Measurements from ENCODE around the gene SUSD5.
"Not testable (repeated sequence)": the region's sequence is repeated elsewhere in the genome, so short reads cannot be mapped to it uniquely, and the experiment has no call there.

The SUSD5 gene

DNA sequence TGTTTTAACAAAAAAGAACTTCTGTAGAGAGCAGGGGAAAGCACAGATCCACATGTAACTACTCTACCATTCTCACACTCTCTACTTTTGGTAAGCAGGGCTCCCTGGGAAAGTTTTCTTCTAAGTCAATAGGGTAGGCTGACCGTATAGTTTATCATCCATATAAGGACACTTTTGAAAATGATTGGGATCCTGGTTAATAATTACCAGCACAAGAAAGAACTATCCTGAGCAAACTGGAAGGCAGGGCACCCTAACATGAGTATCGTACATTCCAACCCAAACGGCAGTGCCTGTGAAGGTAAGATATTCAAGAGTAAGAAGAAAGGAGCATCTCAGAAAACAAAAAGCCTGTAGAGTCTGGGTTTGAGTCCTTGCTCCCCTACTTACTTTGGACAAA lies 22.1 kb downstream of the SUSD5 start:
- in situ Hi-C loops (cut with HindIII; ENCODE audit: low sequenced_read_pairs): no loop called here

DNA sequence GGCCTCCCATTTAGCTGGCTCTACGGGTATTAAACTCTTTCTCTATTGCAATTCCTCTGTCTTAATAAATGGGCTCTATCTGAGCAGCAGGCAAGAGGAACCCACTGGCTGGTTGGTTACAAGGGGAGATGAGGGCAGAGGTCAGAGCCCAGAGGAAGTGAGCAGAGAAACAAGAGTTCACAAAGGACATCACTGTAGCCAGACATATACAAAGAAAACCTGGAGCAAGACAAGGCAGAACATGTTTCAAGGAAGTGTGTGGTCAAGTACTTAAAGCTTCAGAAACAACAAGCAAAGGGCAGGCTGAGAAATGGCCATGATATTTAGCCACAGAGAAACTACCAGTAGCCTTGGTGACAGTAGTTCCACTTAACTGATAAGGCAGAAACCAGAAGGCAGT lies 24.3 kb downstream of the SUSD5 start:
- in situ Hi-C loops (cut with HindIII; ENCODE audit: low sequenced_read_pairs): no loop called here

DNA sequence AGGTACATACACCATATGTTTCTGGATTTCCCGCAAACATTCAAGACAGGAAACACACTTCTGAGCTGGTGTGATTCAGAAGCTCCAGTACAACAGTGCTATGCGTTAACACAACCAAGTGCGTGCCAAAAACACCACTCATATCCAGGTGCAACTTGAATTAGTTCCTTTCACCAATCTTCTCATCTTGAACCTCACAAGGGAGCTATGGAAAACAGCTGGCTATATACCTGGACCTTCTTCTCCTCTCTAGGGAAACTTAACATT lies 31.3 kb downstream of the SUSD5 start:
- in situ Hi-C loops (cut with HindIII; ENCODE audit: low sequenced_read_pairs): no loop called here

DNA sequence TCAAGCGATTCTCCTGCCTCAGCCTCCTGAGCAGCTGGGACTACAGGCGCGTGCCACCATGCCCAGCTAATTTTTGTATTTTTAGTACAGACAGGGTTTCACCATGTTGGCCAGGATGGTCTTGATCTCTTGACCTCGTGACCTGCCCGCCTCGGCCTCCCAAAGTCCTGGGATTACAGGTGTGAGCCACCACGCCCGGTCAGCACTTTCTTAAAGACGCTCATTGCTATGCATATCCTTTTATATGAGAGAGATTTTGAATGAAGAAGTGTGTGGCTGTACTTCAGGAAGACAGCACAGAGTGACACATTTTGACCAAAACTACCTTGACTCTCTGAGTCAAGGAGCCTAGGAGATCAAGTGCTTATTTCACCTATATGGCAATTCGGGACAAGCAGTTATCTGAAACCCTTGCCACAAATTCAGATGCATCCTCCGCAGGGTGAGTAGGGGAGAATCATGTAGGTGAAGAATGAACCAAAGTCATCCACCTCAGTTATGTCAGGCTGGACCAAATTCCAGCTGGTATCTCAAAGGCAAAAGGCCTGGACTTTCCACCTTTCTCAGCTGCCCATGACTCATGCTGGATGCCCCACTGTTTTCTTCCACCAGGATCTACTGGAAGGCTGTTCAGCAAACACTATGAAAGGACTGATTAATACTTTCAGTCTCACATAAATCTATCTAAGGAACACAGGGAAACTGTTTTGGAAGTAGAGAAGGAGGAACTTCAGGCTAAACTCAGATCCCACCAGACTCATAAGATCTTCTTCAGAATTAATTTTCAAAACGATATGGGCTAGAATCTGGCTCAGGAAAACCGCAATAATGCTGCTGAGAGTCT lies 31.9 kb downstream of the SUSD5 start:
- in situ Hi-C loops (cut with HindIII; ENCODE audit: low sequenced_read_pairs): no loop called here

DNA sequence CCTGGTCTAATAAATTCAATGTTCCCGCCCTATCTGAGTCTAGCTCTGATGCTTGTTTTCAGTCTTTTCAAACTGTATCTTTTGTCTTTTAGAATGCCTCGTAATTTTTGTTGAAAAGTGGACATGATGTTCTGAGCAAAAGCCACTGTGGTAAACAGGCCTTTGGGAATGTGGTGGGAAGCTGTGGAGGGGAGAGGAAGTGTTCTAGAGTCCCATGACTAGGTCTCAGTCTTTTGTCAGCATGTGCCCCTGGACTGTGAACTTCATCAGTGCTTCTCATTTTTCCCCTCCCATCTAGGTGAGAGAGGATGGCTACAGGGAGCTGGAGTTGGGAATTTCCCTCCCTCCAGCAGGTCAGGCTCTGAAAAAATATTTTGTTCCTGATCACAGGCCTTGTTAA lies 33.7 kb downstream of the SUSD5 start:
- in situ Hi-C loops (cut with HindIII; ENCODE audit: low sequenced_read_pairs): no loop called here

DNA sequence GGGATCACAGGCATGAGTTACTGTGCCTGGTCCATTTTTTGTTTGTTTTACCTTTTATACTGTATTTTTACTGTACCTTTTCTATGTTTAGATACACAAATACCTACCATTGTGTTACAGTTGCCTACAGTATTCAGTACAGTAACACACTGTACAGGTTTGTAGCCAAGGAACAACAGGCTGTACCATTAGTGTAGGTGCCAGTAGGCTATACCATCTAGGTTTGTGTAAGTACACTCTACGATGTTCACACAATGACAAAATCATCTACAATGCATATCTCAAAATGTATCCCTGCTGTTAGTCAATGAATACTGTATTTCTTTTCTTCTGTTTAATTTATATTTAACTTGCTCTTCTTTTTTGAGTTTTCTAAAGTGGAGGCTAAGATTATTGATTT lies 37.0 kb downstream of the SUSD5 start:
- in situ Hi-C loops (cut with HindIII; ENCODE audit: low sequenced_read_pairs): not testable (repeated sequence)

DNA sequence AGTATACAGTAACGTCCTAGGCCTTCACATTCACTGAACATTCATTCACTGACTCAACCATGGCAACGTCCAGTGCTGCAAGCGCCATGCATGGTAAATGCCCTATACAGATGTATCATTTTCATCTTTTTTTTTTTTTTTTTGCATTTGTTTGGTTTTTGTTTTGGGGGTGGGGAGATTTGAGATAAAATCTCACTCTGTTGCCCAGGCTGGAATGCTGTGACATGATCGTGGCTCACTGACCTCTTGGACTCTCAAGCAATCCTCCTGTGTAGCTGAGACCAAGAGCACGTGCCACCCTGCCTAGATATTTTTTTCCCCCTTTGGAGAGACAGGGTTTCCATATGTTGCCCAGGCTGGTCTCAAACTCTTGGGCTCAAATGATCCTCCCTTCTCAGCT lies 37.4 kb downstream of the SUSD5 start:
- in situ Hi-C loops (cut with HindIII; ENCODE audit: low sequenced_read_pairs): no loop called here

DNA sequence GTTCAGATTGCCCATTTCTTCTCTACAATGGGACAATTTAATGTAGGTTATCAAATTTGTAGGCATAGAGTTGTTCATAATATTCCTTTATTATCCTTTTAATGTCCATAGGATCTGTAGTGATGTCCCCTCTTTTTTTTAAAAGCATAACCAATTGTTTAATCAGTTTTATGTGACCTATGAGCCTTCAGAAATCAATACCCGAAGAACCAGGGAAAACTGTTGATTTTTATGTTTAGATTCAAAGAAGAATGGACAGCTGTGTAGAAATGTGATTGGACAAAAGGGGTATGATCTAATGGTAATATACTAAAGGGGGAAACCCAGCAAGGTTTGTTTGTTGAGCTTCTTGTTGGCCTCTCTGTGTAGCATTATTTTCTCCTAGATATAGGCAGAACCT lies 39.5 kb downstream of the SUSD5 start:
- in situ Hi-C loops (cut with HindIII; ENCODE audit: low sequenced_read_pairs): no loop called here

DNA sequence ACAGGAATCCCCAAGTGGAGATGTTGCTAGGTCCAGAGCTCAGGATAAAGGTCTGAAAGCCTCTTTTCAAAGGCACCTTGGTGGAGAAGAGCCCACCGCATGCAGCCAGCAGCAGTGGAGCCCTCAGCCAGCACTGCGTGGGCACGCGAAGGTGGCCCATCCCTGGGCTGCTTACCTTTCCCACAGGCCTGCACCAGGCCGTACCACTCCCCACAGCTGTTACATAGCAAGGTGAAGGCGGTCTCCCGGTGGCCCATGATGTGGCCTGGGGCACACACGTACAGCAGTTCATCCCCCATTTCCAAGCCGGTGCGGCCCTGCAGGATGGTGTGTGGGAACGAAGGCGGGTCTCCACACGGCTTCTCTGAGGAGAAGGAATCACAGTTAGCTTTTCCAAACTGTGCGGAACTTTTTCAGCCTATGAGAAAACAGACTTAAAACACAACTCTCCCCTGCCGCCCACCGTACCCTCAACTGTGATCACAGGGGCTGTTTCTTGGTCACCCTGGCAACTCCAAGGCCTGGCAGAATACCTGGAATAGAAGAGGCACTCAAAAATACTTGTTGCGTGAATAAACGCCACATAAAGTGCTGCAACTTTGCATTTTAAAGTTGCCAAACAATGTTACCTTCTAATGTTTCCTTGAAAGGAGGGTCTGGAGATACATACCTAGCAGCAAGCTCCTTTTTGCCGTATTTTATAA lies 43.7 kb downstream of the SUSD5 start:
- in situ Hi-C loops (cut with HindIII; ENCODE audit: low sequenced_read_pairs): loop anchor here (25.0 kb wide), 1 partner anchor 612 kb away; the partner anchor contains the start of gene PDCD6IP

DNA sequence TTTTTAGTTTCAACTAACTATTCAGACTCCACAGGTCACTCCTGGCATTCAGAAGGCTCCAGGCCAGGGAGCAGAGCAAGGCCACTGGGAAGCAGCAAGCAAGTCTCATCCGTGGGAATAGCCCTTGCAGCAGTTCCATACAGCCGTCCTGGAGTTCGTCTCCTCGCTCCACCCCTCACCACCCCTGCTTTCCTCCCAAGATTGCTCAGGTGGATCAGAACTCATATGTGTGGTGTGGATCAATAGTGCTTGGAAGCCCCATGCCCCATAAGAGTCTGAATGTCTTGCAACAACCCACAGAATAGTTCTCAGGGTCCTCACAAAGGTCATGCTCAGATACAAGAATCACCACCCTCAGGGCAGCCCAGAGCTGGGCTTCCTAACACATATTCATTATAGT lies 44.5 kb downstream of the SUSD5 start:
- in situ Hi-C loops (cut with HindIII; ENCODE audit: low sequenced_read_pairs): loop anchor here (25.0 kb wide), 1 partner anchor 613 kb away; the partner anchor contains the start of gene PDCD6IP

DNA sequence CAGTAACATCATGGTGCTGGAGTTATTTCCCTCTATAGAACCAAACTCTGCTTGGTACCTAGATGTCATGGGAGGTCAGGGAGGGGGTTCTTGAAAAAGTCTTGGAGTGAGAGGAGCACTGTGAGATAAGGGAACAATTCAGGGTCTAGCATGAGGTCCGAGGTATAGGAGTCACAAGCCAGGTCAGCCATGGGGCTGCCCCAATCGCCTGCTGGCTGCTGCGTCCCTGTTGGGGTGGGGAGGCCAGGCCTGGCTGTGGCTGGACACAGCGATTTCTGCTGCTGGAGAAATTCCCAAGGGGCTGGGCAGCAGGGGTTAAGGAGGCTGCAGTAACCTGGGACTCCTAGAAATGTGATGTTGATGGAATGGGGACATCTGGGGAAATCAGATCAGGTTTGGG lies 44.9 kb downstream of the SUSD5 start:
- in situ Hi-C loops (cut with HindIII; ENCODE audit: low sequenced_read_pairs): loop anchor here (25.0 kb wide), 1 partner anchor 614 kb away; the partner anchor contains the start of gene PDCD6IP

DNA sequence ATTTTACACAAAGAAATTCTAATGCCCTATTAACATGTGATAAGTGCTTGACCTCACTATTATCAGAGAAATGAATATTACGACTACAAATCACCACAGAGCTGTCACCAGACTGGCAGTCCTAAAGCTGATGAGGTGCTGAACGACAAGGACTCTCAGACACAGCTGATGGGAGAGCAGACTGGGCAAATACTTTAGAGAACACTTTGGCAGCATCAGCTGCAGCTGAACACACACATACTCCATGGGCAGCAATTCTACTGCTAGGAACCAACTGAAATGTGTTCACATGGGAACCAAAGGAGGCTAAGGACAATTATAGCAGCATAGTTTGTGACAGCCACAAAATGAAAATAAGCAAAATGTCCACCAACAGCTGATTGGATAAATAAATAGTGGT lies 45.5 kb downstream of the SUSD5 start:
- in situ Hi-C loops (cut with HindIII; ENCODE audit: low sequenced_read_pairs): loop anchor here (25.0 kb wide), 1 partner anchor 614 kb away; the partner anchor contains the start of gene PDCD6IP

DNA sequence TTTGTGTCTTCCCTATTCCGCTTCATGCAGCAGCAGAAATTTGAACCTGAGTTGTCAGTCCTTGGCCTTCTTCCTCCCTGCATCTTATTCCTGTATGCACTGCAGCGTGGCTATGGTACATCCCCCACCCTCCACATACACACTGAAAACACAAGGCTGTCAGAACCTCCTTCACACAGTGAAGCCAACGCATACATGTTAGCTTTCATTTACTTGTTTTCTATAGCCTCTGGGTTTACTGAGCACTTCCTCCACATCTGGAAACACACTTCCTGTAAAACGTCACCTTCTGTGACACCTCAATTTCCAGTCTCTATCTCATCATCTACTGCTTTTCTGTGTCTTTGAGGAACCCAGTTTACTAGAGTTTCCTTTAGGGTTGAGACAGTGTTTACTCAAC lies 47.0 kb downstream of the SUSD5 start:
- in situ Hi-C loops (cut with HindIII; ENCODE audit: low sequenced_read_pairs): loop anchor here (25.0 kb wide), 1 partner anchor 616 kb away; the partner anchor contains the start of gene PDCD6IP

DNA sequence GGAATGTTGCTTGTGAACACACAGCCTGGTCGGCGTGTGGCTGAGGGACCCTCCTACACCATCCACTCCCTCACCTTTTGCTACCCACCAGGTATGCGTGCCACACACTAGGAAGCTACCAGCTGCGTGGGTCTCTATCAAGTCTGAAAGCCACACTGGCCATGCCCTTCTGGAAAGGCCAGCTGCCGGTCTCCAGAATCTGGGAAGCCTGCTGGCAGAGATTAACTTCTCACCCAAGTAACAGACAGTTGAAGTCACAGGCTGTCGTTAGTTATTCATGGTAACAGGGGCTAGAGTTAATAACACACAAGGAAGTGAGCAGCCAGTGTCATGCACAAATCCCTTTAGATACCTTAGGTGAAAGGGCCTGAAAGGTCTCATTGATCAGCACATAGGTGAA lies 48.1 kb downstream of the SUSD5 start:
- in situ Hi-C loops (cut with HindIII; ENCODE audit: low sequenced_read_pairs): loop anchor here (25.0 kb wide), 1 partner anchor 617 kb away; the partner anchor contains the start of gene PDCD6IP

DNA sequence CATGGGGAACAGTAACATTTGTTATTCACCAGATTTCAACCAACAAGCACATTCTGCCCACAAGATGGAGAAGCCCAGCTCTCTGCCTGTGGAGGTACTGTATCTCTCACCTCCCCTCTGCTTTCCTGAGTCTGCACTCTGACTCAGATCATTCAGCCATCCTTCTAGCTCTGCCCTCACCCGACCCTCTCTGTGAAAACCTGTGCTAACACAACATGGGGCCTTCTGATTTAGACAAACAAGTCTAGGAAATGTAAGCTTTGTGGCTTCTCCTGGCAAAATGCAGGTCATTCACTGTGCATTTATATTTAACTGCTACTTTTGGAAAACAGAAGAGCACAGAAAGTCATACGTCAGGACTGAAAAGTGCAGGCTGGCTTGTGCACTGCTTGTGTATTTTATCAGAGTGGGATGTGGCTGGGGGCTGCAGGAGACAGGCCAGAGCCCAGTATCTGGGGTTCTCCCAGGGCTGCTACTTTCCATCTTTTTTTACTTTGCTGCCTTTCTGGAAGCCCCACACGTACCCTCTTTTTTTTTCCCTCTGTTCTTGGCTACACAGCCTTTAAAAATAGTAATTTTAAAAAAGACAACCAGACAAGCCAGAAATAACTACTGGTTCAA lies 50.8 kb downstream of the SUSD5 start:
- in situ Hi-C loops (cut with HindIII; ENCODE audit: low sequenced_read_pairs): loop anchor here (25.0 kb wide), 1 partner anchor 619 kb away; the partner anchor contains the start of gene PDCD6IP

DNA sequence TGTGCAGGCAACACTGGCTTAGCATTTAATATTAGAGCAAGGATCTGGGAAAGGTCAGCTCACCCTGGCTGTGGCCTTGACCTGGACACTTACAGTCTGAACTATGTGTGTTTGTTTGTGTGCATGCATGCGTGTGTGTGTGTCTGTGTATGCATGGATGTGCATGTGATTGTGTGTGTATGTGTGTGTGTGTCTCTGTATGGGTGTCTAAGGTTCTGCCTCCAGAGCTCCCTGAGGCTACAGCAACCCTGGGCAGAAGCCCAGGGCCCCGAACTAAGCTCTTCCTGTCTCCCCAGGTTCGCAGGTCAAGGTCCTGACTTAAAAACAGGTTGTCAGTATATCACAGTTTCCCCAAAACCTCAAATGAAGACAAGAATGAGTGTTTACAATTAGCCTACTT lies 51.3 kb downstream of the SUSD5 start:
- in situ Hi-C loops (cut with HindIII; ENCODE audit: low sequenced_read_pairs): loop anchor here (25.0 kb wide), 1 partner anchor 620 kb away; the partner anchor contains the start of gene PDCD6IP

DNA sequence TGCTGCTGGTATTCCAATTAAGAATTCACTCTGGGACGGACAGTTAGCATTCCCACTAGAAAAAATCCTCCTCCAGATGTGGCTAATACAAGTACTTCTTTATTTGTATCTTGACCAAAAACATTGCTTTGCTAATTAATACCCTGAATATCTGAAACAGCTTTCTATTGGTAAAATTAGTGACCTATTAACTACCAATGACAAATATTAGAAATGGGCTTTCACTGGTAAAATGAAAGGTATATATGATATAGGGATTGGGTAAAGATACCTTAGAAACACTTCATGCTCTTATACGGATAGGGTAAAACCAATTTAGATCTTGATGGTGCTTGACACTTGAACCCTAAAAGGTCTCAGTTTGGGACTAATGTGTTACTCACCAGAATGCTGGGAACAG lies 52.5 kb downstream of the SUSD5 start:
- in situ Hi-C loops (cut with HindIII; ENCODE audit: low sequenced_read_pairs): loop anchor here (25.0 kb wide), 1 partner anchor 621 kb away; the partner anchor contains the start of gene PDCD6IP

DNA sequence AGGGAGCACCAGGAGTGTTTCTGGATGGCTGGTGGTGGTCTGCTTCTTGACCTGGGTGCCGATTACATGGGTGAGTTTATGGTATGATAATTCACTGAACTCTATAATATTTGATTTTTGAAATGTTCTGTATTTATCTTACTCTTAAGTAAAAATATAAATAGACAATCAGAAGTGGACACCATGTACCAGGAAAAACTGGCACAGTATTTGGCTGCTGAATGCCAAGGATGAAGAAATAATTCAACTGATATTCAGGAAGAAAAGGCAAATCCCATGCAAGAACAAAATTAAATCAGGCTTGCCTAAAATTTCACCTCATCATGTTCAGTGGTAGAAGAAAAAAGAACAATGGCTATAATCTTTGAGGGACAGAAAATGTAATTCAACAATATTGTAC lies 53.2 kb downstream of the SUSD5 start:
- in situ Hi-C loops (cut with HindIII; ENCODE audit: low sequenced_read_pairs): loop anchor here (25.0 kb wide), 1 partner anchor 622 kb away; the partner anchor contains the start of gene PDCD6IP

DNA sequence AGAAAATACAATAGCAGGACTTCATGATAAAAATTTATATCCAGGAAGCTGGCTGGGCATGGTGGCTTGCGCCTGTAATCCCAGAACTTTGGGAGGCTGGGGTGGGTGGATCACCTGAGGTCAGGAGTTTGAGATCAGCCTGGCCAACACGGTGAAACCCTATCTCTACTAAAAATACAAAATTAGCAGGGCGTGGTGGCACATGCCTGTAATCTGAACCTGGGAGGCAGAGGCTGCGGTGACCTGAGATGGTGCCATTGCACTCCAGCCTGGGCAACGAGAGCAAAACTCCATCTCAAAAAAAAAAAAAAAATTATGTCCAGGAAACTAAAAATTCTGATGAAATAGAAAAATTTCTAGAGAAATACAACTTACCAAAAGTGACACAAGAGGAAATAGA lies 56.0 kb downstream of the SUSD5 start:
- in situ Hi-C loops (cut with HindIII; ENCODE audit: low sequenced_read_pairs): loop anchor here (25.0 kb wide), 1 partner anchor 625 kb away; the partner anchor contains the start of gene PDCD6IP

DNA sequence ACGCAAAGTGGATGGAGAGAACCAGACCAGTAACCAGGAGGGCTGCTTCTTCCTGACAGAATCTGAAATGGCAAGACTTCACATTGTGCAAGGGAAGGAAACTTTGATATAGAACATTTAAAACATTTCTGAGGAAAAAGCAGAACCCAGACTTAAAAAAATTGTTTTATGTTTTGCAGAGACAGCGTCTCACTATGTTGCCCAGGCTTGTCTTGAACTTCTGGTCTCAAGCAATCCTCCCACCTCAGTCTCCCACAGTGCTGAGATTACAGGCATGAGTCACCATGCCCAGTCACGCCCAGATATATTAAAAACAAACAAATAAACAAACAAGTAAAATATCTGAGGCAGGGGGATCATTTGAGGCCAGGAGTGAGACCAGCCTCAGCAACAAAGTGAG lies 58.6 kb downstream of the SUSD5 start:
- in situ Hi-C loops (cut with HindIII; ENCODE audit: low sequenced_read_pairs): loop anchor here (25.0 kb wide), 1 partner anchor 627 kb away; the partner anchor contains the start of gene PDCD6IP

DNA sequence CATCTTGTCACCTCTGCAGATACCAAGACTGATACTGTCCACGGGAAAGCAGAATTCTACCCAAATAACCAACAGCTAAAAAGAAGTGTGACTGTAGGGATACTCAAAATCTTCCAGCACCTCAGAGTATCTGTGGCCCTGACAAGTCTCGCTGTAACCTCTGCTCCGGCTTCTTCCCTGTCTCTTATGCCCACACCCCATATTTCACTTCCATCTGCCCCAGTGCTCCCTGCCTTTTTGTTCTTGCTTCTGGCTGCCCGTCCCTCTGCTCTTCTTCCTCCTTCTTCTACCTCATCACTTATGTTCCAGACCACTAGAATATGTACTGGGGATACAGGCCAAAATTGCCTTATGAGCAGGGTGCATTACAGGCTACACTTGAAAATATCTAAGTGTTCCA lies 59.4 kb downstream of the SUSD5 start:
- in situ Hi-C loops (cut with HindIII; ENCODE audit: low sequenced_read_pairs): loop anchor here (25.0 kb wide), 1 partner anchor 628 kb away; the partner anchor contains the start of gene PDCD6IP

All from endothelial cell of hepatic sinusoid (primary cell).